ENCODE measurements around the gene RAMP3.
A peak's percentile ranks its signal among the peaks of the same experiment; 100 is the strongest.
"Not testable (repeated sequence)": the region's sequence is repeated elsewhere in the genome, so short reads cannot be mapped to it uniquely, and the experiment has no call there.

Gene RAMP3

GRCh38 chr7:45132708-45133320 is 24.8 kb upstream of the RAMP3 start:
- no peak for DNase-seq (ENCODE audit: low read depth in 2 of 2)

GRCh38 chr7:45133352-45133751 is 24.2 kb upstream of the RAMP3 start:
- DNase-seq (ENCODE audit: low read depth in 2 of 2) = no peak

GRCh38 chr7:45133877-45134276 is 23.7 kb upstream of the RAMP3 start:
- no peak for DNase-seq (ENCODE audit: low read depth in 2 of 2)

- DNase-seq (ENCODE audit: low read depth in 2 of 2) = peak; percentile 45 to 46
Measured at GRCh38 chr7:45136106-45137060, 21.2 kb upstream of the RAMP3 start.

- no peak for DNase-seq (ENCODE audit: low read depth in 2 of 2)
Measured at GRCh38 chr7:45138433-45139267, 18.9 kb upstream of the RAMP3 start.

GRCh38 chr7:45140827-45141226 is 16.8 kb upstream of the RAMP3 start:
- DNase-seq (ENCODE audit: low read depth in 2 of 2) = no peak

- DNase-seq (ENCODE audit: low read depth in 2 of 2) = no peak
Measured at GRCh38 chr7:45143616-45144015, 14.0 kb upstream of the RAMP3 start.

- no peak for DNase-seq (ENCODE audit: low read depth in 2 of 2)
Measured at GRCh38 chr7:45145881-45146280, 11.7 kb upstream of the RAMP3 start.

GRCh38 chr7:45146531-45147379 is 10.8 kb upstream of the RAMP3 start:
- no peak for DNase-seq (ENCODE audit: low read depth in 2 of 2)

GRCh38 chr7:45147858-45148652 is 9.5 kb upstream of the RAMP3 start:
- no peak for DNase-seq (ENCODE audit: low read depth in 2 of 2)

GRCh38 chr7:45148653-45148973 is 9.0 kb upstream of the RAMP3 start:
- DNase-seq (ENCODE audit: low read depth in 2 of 2) = no peak

GRCh38 chr7:45149606-45150005 is 8.0 kb upstream of the RAMP3 start:
- DNase-seq (ENCODE audit: low read depth in 2 of 2) = no peak

- no peak for DNase-seq (ENCODE audit: low read depth in 2 of 2)
Measured at GRCh38 chr7:45150199-45150598, 7.4 kb upstream of the RAMP3 start.

- no peak for DNase-seq (ENCODE audit: low read depth in 2 of 2)
Measured at GRCh38 chr7:45151131-45151684, 6.4 kb upstream of the RAMP3 start.

- DNase-seq (ENCODE audit: low read depth in 2 of 2) = no peak
Measured at GRCh38 chr7:45151967-45152366, 5.6 kb upstream of the RAMP3 start.

- DNase-seq (ENCODE audit: low read depth in 2 of 2) = no peak
Measured at GRCh38 chr7:45153233-45153632, 4.4 kb upstream of the RAMP3 start.

- DNase-seq (ENCODE audit: low read depth in 2 of 2) = not testable (repeated sequence)
Measured at GRCh38 chr7:45153861-45154260, 3.7 kb upstream of the RAMP3 start.

- no peak for DNase-seq (ENCODE audit: low read depth in 2 of 2)
Measured at GRCh38 chr7:45155357-45155900, 2.2 kb upstream of the RAMP3 start.

GRCh38 chr7:45155941-45156340 is 1.6 kb upstream of the RAMP3 start:
- DNase-seq (ENCODE audit: low read depth in 2 of 2) = no peak

Measured in stimulated activated CD4-positive, alpha-beta T cell treated with anti-CD3 and anti-CD28 coated beads, Interleukin-4, amount 100 ng/mL, for 48 hours (primary cell).